GM18508 (cell line): ENCODE data around the gene P2RY2.
"Not testable (repeated sequence)": the region's sequence is repeated elsewhere in the genome, so short reads cannot be mapped to it uniquely, and the experiment has no call there.

ENCODE experiments used
- ATAC-seq: cut with Tn5 transposase; IDR thresholded peaks from one replicate; pipeline ENCODE4 v1.9.1; 2021; ENCODE audit warnings: moderate number of reproducible peaks; ENCODE audit not compliant: insufficient read depth, unreplicated experiment

Gene P2RY2

GRCh38 chr11:73262851-73263495, 44.9 kb downstream of the P2RY2 start:
- no peak for ATAC-seq

GRCh38 chr11:73263640-73264039, 45.6 kb downstream of the P2RY2 start:
- no peak for ATAC-seq

DNA sequence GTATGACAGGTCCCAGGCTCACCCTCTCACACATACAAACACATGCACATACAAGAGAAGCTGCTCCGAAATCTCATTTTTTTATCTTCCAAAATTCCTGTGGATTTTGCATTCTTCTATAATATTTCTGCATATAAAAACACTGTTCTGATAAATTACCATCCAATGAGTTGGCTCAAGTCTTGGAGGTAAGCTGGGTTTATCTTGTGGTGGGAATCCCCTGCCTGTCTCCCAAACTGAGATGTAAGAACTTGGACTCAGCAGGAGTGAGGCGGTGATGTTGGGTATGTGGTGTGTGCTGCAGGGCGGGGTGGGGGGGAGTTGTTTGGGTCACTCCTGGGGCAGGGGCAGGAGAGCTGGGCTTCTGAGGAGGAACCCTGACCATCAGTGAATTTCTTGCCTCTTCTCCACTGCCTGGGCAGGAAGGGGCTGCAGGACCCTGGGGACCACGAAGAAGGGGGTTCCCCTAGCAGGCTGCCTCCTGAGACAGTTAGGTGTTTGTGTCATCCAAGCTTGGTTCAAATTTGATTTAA, 47.3 kb downstream of the P2RY2 start:
- ATAC-seq = no peak

DNA sequence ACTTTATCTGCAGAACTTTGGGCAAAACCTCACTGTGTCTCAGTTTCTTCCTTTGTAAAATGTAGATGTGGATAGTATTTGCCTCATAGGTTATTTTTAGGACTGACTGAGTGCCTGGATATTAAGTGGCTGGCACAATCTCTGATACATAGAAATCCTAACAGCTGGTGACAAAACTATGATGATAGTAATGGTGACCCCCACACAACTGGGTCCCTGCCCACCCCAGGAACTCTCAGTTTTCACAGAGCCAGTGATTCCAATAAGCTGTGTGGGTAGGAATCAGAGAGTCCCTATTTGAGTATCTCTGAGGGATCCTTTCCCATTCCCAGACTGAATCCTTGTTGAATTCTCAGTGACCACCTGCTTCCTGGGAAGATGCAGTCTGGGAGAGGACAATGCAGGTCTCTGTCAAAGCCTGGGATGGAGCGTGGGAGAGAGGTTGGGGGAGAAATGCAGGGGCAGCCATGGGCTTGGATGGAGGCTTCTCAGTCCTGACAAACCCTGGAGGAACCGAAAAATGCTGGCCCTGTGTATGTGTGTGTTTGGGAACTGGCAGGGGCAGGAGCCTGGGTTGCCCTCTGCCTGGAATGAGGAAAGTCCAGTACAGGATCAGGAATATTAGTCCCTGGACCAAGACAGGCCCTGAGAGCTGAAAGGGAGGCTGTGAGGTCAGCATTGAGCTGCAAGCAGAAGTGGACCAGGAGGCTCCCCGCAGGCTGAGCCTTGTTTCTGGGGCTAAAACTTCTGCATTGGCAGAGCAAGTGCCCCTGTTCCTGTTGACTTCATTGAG, 48.0 kb downstream of the P2RY2 start:
- no peak for ATAC-seq

DNA sequence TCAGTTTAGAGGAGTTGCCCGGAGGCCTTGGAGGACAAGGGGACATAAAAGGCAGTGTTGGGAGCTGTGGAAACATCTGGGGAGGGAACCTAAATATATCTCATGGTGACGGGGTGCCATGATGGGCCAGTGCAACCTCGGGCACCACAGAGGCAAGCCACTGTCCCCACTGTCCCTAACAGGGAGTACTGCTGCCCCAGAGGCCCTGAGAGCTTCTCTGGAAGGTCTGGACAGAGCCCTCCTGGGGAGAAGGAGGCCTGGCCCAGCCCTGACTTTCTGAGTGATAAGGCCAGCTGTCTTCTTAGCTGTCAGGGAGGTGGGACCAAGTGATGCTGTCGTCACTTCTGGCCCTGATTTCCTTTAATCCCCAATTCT, 48.6 kb downstream of the P2RY2 start:
- ATAC-seq = no peak

GRCh38 chr11:73267122-73267846, 49.2 kb downstream of the P2RY2 start:
- no peak for ATAC-seq

- no peak for ATAC-seq
Measured at GRCh38 chr11:73267906-73268540, 49.9 kb downstream of the P2RY2 start.

DNA sequence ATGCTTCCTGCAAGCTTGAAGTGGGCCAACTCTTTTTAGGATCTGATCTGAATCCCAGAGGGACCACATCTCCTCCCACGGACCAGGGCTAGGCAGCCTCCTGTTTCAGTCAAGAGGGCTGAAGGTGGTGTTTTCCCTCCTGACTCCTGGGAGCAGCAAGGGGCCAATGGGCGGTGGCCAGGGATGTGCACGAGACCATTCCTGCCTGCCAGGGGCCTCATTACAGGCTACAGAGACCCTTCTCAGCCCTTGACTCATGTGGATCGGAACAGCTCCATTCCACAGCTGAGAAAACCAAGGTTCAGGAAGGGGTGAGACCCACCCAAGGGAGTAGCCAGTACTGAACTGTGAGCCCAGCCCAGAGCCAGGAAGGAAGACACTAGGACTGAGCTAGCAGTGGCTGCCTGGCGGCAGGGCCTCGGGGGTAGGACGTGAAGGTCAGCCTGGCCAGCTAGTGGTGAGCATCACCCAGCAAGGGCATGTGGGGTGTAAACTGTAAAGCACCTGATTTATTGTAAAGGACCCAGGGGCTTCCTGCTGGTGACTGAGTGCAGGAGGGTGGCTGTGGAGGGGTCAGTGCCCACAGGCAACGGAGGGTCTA, 50.7 kb downstream of the P2RY2 start:
- ATAC-seq = no peak

GRCh38 chr11:73269459-73270015, 51.5 kb downstream of the P2RY2 start:
- ATAC-seq = no peak

- ATAC-seq = no peak
Measured at GRCh38 chr11:73270016-73270854, 52.2 kb downstream of the P2RY2 start.

GRCh38 chr11:73270855-73271477, 52.9 kb downstream of the P2RY2 start:
- no peak for ATAC-seq

- not testable (repeated sequence) for ATAC-seq
Measured at GRCh38 chr11:73271478-73271865, 53.4 kb downstream of the P2RY2 start.

DNA sequence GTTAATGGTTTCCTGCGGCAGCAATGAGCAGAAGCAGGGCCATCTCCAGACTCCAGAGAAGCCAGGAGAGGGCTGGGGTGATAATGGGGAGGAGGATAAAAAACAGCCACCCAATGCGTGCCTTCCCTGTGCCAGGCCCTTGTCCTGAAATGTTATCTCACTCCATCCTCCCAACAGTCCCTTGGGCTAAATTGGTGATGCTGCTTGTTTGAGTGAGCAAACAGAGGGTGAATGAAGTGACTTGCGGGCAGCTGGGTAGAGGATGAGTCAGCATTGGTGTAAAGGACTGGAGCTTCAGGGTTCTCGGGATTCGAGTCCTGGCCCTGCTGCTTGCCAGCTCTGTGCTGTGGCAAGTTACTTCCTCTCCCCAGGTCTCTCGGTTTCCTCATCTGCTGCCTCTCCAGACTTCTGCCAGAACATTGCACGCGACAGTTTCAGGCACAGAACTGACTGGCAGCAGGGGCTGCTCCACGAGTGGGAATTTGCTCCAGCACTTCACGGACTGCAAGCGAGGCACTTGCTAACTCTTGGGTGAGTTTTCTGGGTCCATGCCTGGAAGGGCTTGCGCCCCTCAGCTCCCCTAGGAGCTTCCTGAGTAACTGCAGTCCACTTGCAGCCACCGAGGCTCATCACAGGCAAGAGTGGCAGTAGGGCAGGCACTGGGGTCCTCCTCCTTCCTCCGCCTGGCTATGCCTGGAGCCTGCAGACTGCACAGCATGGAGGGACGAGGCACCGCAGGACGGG, 54.0 kb downstream of the P2RY2 start, which contains the start of gene P2RY6:
P2RY6 (plus strand) TSS at position 403 of the 744 bp plus-strand sequence. CDS start 24,181 bp downstream, outside the sequence.
- ATAC-seq = no peak

GRCh38 chr11:73272680-73273038, 54.6 kb downstream of the P2RY2 start:
- ATAC-seq = no peak

DNA sequence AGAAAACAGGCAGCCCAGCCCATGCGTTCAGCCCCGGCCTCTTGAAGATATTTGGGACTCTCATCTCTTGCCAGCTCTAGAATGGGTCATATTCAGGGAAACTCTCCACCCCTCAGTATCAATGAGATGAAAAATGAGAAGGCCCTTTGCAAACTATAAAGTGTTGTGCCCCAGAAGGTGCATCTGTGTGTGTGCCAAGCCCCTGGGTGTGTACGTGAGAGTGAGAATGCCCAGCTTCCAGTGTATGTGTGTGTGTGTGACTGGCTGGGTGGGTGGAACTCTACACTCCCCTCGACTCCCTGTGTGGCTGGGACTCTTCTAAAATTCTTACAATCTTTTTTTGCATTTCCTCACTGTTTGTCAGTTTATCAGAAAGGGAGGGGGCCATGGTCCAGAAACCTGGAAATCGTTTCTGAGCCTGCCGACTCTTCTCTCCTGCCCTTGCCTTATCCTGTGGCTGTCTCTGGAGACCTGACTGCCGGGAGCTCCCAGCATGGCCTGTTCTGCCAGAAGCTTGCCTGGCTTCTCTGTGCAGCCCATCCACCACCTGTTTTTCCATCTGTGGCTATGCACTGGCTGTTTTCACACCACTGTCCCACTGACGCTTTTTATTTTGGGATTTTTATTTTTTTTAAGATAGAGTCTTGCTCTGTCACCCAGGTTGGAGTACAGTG, 55.3 kb downstream of the P2RY2 start:
- ATAC-seq = no peak

GRCh38 chr11:73274191-73274590, 56.1 kb downstream of the P2RY2 start:
- not testable (repeated sequence) for ATAC-seq

GRCh38 chr11:73274722-73275380, 56.8 kb downstream of the P2RY2 start:
- ATAC-seq = no peak
